GM12864 (cell line): ENCODE results near the gene ARL8B.

Experiments
- DNase-seq: peaks from one replicate; pipeline ENCODE4 v3.0.0-alpha.2; 2011; ENCODE audit warnings: low read depth
- H3K4me3 ChIP-seq: 2 replicates; pipeline ENCODE4 v1.5.1; 2011; ENCODE audit warnings: mild to moderate bottlenecking, low read depth, low read length, control low read depth
- TF ChIP-seq, protein P1 (sequence below): IDR thresholded peaks from 2 replicates; pipeline ENCODE4 v1.5.1; 2011; ENCODE audit warnings: low read depth, mild to moderate bottlenecking, moderate library complexity, low read length, control low read depth, inconsistent platforms; ENCODE audit errors: missing control alignments

ARL8B gene

DNA sequence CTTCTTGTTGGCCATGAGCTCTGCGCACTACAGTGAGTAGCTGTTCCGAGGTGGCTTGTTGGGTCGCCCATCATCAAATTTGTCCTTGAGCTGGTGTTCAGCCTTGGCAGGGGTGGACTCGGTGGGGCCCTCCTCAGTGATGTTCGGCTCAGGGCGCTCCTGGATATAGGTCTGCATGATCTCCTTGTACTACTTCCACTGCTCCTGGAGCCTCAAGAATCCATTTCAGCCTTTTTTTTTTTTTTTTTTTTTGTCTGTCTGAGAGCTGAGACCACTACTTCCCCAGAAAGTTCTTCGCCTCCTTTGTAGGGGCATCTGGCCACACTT, 39.3 kb upstream of the ARL8B start:
- no peak for DNase-seq
- TF ChIP-seq, protein P1, sequence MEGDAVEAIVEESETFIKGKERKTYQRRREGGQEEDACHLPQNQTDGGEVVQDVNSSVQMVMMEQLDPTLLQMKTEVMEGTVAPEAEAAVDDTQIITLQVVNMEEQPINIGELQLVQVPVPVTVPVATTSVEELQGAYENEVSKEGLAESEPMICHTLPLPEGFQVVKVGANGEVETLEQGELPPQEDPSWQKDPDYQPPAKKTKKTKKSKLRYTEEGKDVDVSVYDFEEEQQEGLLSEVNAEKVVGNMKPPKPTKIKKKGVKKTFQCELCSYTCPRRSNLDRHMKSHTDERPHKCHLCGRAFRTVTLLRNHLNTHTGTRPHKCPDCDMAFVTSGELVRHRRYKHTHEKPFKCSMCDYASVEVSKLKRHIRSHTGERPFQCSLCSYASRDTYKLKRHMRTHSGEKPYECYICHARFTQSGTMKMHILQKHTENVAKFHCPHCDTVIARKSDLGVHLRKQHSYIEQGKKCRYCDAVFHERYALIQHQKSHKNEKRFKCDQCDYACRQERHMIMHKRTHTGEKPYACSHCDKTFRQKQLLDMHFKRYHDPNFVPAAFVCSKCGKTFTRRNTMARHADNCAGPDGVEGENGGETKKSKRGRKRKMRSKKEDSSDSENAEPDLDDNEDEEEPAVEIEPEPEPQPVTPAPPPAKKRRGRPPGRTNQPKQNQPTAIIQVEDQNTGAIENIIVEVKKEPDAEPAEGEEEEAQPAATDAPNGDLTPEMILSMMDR: no peak
- no peak overlapping the region for H3K4me3 ChIP-seq

DNA sequence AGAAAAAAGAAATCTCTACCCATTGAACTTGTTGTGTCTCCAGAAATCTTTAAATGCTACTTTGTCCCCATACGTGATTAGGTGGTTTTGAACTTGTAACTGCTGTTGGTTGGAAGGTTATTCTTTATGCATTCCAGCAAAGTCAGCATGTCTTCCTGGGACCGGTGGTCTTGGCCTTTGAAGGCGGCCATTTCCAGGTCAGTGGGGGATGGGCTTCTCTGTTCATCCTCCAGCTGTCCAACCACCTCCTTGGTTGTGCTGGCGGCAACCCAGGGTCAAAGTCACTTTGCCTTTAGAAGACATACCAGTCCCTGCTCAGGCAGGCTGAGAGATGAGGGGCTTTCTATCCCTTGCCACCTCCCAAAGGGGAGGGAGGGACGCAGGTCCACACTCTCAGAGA, 37.9 kb upstream of the ARL8B start:
- TF ChIP-seq, protein P1: no peak
- DNase-seq: no peak
- H3K4me3 ChIP-seq: no peak overlapping the region

DNA sequence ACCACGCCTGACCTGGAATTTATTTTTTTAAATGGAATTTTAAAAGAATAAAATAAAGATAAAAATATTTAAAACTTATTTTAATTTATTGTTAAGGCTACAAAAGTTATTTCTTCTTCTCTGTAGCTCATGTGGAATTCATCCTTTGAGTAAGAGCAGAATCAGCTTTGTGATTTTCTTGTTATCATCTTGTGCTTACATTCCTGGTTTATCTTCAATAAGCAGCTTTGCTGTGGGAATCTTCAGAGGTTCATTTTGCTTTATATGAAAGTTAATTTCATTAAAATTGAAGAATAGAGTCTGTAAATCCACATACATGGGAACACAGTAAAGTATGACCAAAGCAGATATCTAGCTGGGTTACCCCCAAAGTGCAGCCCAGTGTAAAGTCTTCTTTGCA, 35.4 kb upstream of the ARL8B start:
- TF ChIP-seq, protein P1: no peak
- H3K4me3 ChIP-seq: no peak overlapping the region
- DNase-seq: no peak

DNA sequence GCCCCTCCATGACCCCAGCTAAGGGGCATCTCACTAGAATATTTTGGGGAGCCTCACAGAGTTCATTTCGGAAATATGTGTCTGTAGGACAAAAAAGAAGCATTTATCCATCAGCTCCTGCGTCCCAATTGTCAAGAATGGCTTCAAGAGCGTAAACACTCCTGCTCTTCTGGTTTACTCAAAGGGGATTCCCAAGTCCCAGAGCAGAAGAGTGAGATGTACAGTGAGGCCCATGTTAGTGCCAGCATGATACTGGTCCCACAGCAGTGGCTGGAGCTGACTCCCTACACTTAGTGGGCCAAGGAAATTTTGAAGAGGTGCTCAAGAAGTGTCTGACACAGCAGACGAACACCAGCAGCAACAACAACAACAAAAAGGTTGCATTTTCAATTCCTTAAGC, 34.9 kb upstream of the ARL8B start:
- no peak for DNase-seq
- no peak overlapping the region for H3K4me3 ChIP-seq
- TF ChIP-seq, protein P1: no peak

DNA sequence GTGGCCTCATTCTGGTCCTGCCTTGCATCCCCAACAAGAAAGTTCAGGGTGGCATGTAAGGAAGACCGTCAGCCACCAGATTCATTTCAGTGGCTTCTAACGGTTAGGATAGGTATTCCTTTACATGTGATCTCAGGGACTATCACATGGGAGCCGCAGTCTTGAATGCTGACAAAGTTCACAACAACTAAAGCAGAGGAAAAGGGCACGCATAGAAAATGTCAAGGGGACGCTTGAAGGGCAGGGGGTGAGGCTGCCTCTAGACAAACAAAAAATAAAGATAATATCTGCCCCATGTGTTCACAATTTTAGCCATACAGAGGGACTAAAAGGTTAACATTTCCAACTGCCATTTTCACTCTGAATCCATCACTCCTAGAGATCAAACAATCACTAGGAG, 31.9 kb upstream of the ARL8B start:
- DNase-seq: no peak
- H3K4me3 ChIP-seq: no peak overlapping the region
- TF ChIP-seq, protein P1: no peak

DNA sequence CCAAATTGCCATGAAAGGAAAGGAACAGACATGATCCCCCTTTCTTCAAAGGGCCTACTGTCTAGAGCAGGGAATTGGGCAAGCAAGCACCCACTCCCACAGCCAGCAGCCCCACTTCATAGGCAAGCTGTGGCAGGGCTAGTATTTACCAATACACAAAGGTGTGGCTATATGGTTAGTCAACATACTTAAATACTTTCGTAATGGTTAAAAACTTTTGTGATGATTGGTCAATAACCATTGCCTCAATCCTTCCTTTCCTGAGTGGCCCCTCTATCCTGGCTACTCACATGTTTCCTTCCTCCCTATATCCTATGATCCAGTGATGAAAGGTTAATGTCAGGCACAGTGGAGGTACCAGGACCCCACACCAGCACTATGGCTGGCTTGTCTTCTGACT, 30.1 kb upstream of the ARL8B start:
- TF ChIP-seq, protein P1: no peak
- no peak overlapping the region for H3K4me3 ChIP-seq
- DNase-seq: no peak

DNA sequence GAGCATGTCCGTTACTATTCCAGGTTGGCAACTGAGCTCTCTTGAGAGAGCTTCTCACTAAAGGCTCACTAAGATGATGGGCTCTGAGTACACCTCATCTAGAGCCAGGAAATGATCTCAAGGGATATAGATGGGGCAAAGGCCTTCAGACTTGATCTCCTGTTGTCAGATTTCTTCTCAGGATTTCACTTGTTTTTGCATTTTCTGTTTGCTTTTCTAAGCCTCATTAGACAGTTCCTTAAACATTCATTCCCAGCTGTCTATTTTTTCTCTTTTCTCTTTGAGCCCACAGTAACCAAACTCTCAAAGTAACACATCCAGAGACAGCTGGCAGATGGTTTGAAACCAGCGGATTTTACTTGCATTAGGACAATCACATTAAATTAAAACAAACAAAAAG, 28.4 kb upstream of the ARL8B start:
- H3K4me3 ChIP-seq: no peak overlapping the region
- no peak for DNase-seq
- TF ChIP-seq, protein P1: no peak
